Erythroblast (primary cell): ENCODE results near the gene STAT5A.

Experiments
- GATA1 ChIP-seq: IDR thresholded peaks from 2 replicates; pipeline ENCODE4 v1.6.1; 2011; ENCODE audit warnings: low read depth, mild to moderate bottlenecking, control low read depth, low read length, moderate library complexity
- POLR2A ChIP-seq: IDR thresholded peaks from 2 replicates; pipeline ENCODE4 v1.6.1; 2011; ENCODE audit warnings: mild to moderate bottlenecking, low read length

DNA sequence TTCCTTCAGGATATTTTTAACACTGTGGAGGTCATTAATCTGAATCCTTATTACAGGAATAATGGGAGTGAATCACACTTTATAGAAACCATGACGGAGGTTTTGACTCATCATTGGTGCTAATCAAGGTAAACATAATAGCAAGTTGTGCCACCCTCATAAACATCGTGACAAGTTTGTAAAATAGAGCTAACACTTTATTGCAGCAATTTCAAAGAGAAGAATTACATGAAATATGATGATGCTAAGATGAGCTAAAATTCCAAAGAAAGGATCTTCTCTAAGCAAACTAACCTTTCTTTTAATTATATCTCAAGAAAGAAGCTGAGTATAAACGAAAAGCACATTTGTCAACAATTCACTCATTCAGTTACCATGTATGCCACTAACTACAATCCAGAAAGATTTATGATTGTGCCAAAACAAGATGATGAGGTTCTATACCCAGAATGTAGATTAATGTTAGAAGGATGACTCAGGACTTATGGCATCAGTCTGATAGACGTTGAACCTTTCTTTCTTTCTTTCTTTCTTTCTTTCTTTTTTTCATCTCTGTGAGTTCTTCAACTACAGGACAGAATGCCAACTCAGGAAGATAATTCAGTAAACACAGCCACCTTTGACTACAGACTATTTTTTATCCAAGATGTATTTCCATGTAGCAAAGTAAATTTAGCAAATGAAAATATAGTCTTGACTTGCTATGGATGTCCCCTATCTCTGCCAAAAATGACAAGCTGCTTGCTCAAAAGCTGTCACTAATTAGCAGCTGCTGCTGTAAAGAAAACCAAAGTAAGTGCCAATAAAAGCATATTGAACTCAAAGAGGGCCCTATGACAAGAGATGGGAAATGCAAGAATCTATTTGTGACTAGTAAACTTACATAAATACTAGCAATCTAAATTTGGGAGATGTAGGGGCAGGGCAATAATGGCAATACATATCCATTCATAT lies 35.4 kb upstream of the STAT5A start:
- no peak for TF ChIP-seq POLR2A
- no peak for TF ChIP-seq GATA1
